GM12874 (cell line): Measurements from ENCODE around the gene P2RX4.

Experiments used
- TF ChIP-seq, protein P1 (sequence below): IDR thresholded peaks from 2 replicates; pipeline ENCODE4 v1.5.1; 2011; ENCODE audit warnings: low read depth, mild to moderate bottlenecking, control low read depth, low read length, moderate library complexity; ENCODE audit not compliant: insufficient read depth

P2RX4 gene

DNA sequence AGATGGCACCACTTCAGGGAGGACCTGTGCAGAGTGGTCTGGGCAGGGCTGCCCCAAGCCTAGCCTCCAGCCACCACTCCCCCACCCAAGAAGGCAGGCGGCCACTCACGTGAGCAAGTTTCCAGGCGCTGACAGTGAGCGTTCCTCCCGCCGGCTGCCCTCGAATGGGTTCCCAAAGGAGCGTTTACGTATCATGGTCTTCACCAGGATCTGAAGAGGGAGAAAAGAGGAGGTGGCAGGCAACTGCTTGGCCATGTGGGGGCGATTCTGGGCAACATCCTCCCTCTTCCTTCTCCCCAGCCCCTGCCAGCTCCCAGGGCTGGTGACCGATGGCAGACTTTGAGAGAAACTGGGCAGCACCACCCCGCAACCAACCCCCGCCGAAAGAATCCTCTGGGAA lies 35.1 kb downstream of the P2RX4 start:
- TF ChIP-seq, protein P1, sequence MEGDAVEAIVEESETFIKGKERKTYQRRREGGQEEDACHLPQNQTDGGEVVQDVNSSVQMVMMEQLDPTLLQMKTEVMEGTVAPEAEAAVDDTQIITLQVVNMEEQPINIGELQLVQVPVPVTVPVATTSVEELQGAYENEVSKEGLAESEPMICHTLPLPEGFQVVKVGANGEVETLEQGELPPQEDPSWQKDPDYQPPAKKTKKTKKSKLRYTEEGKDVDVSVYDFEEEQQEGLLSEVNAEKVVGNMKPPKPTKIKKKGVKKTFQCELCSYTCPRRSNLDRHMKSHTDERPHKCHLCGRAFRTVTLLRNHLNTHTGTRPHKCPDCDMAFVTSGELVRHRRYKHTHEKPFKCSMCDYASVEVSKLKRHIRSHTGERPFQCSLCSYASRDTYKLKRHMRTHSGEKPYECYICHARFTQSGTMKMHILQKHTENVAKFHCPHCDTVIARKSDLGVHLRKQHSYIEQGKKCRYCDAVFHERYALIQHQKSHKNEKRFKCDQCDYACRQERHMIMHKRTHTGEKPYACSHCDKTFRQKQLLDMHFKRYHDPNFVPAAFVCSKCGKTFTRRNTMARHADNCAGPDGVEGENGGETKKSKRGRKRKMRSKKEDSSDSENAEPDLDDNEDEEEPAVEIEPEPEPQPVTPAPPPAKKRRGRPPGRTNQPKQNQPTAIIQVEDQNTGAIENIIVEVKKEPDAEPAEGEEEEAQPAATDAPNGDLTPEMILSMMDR: no peak

DNA sequence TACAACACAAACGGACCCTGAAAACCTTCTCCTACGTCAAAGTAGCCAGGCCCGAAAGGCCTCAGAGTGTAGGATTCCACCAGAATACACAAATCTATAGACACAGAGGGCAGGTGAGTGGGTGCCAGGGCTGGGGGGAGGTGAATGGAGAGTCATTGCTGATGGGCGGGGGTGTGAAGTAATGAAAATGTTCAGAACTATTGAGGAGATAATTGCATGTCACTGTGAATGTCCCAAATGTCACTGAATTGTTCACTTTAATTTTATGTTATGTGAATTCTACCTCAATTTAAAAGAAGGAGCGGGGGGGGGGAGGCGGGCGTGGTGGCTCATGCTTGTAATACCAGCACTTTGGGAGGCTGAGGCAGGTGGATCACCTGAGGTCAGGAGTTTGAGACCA lies 36.0 kb downstream of the P2RX4 start:
- TF ChIP-seq, protein P1: no peak

DNA sequence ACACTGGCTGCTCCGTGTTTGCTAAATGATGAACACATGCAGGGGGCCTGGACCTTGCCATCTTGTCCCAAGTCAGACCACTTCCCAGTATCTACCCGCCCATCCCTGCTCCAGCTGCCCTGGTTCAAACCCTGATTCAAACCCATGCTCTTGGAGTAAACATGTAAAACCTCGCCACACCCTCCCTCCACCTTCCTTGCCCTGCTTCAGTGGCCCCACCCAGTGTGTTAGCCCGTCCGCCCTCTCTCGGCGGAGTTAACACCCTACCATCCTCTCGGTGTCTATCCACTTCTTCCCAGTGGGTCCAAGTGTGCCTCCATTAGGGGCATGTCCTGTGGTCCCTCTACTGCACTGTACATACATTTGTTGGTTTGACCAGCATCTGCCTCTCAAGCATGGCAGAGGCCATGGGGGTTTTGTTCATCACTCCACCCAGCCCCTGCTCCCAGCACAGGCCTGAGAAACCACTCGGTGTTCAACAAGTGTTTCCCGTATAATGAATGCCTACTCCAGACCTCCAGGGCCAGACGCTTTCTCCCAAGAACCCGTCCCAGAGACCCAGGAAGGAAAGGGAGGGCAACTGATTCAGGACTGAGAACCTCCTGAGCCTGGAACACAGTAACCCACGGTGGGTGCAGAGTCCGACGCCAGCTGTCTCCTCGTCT lies 37.1 kb downstream of the P2RX4 start:
- TF ChIP-seq, protein P1: no peak

DNA sequence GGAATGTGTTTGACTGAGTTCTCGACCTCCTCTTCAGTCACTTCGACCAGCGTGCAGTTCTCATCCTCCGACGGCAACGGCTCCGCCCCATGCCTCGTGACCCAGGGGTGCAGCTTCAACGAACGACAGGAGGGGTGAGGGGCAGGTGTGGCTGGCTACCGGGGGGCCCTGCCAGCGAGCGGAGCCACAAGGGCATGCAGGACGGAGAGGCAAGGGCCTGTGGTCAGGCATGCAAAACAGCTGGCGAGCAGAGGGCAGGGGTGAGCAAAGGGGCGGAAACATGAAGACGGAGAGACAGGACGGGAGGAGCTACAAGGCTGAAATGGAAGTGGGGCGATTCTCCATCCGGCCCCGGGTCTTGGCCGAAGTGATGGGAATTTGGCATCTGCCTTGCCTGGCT lies 38.7 kb downstream of the P2RX4 start:
- TF ChIP-seq, protein P1: no peak

DNA sequence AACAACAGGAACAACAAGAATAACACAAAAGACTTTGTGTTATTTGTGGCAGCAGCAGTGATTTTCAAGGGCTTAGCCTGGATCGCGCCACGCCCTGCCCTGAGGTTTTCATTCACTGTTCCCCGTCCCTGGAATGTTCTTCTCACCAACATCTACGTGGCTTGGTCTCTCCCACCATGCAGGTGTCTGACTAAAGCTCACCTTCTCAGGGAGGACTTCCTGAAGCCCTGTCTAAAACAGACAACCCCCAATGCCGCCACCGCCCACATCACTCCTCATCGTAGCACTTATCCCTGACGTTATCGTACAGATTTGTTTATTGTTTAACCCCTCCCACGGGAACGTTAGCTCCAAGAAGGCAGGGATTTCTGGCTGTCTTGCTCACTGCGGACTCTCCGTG lies 40.4 kb downstream of the P2RX4 start:
- TF ChIP-seq, protein P1: no peak

DNA sequence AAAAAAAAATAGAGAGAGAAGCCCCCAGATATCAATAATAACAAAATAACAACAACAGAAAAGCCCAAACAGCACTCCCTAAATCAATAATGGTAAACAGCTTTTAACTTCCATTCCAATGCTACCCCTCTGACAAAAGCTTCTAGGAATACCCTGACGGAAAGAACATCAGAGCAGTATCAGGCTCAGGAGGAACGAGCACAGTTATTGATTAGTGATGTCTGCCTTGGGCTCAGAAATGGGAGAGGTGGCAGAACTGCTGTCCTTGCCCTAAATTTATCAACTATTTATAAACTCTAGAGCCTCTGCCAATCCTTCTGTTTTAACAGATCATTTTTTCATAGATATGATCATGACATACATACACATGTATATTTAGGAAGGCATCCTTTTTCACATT lies 41.9 kb downstream of the P2RX4 start:
- TF ChIP-seq, protein P1: no peak

DNA sequence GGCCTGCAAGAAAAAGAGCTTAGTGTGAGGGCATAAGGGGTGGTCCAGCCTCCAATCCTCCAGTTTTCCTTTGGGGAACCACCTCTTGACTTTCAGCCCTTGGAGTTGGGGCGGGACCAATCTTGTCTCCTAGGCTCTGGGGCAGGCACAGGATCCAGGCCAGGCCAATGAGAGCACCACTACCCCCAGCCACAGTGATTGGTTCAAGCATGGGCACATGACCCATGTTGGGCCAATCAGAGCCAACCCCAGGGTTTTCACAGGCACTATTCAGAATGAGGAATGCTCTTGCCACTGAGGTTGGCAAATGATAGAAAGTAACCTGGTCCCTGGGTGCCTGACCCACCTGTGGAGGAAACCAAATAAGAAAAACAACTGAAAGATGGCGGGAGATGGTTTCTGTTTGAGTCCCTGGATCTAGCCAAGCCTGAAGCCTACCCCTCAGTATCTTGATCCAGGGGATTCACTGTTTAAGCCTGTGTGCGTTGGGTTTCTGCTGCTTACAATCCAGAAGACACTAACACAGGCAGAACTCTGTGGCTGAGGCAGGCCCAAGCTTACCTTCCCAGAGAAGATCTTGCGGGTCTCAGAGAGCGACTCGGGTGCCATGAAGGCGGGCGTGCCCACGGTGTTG lies 42.9 kb downstream of the P2RX4 start:
- TF ChIP-seq, protein P1: no peak
